HUDEP-2 (cell line): Measurements from ENCODE around the gene DNAAF6.
"Not testable (repeated sequence)": the region's sequence is repeated elsewhere in the genome, so short reads cannot be mapped to it uniquely, and the experiment has no call there.

Experiments
- DNase-seq, 76 experiments: peaks; one replicate each; lab custom pipeline; 2025; ENCODE audit not compliant: unreplicated experiment in 76 of 76; lab: John Stamatoyannopoulos, UW

The DNAAF6 gene

GRCh38 chrX:107205770-107206696, at the start of gene DNAAF6, which contains the start of gene NUP62CL:
Gene DNAAF6 (plus strand): TSS chrX:107206611. CDS start chrX:107212876, 6,265 bp downstream.
Gene NUP62CL (minus strand): TSS chrX:107206433. CDS start chrX:107175146, 31,287 bp downstream.
- peak in 75 of 76 experiments; percentile 4 to 87 (median 73) for DNase-seq

GRCh38 chrX:107157618-107158017, 48.8 kb upstream of the DNAAF6 start:
- DNase-seq = not testable (repeated sequence)

GRCh38 chrX:107167163-107167921, 39.1 kb upstream of the DNAAF6 start:
- no peak for DNase-seq

DNA sequence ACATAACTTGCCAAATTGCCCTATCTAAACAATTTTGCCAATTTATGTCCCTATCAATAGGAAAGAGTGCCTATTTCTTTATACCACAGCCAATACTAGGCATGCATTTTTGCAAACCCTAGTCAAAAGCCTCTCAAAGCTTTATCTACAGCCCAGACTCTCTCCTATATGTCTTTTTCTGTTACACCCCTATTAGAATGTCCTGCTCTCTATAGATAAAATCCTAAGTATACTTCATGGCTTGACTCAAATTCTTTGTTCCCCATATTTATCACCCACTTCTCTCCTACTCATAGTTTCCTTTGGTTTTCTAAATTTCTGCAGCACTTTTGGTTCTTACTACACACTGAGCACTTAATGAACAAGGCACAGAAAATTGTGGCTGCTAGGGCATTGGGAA, 38.2 kb upstream of the DNAAF6 start:
- DNase-seq = peak in 35 of 76 experiments; percentile 1 to 76 (median 32)

DNA sequence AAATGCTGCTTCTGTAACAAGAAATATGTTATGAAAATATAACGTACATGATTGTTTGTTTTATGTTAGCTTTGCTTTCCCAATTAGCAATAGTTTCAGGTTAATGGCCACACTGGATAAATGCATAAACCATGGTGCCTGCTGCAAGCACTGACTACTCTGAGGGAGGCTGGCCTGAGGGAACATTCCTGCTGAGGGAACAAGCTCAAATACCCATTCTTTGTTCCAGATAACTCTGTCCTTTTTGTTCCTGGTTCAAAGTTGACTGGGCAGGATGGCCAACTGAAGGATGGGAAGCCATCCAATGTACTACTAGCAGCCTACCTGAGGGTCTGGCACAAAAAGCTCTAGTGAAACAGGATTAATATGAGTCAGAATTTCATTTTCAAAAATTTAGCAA, 37.7 kb upstream of the DNAAF6 start:
- DNase-seq = no peak

DNA sequence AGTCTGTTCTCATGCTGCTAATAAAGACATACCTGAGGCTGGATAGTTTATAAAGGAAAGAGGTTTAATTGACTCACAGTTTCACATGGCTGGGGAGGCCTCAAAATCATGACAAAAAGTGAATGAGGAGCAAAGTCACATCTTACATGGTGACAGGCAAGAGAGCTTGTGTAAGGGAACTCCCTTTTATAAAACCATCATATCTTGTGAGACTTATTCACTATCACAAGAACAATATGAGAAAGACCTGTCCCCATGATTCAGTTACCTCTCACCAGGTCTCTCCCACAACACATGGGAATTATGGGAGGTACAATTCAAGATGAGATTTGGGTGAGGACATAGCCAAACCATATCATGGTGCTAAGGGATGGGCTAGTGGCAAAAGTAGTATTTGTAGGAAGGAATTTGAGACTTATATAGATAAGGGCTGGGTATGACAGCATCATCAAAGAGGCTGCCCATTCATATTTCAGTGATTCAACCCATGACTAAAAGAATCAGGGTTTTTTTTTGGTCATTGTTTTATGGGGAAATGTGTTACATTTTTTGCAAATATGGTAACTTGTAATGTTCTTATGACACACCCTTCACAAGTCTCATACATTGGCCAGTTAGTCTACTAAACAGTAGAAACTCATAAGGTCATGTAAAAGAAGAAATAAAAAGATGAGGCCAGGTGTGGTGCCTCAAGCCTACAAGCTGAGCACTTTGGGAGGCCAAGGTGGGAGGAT, 34.9 kb upstream of the DNAAF6 start:
- no peak for DNase-seq

- peak in 22 of 76 experiments; percentile 0 to 46 (median 8) for DNase-seq
These were observed 9.1 kb upstream of the DNAAF6 start for GRCh38 chrX:107197319-107197718.

GRCh38 chrX:107198074-107198473, 8.3 kb upstream of the DNAAF6 start:
- not testable (repeated sequence) for DNase-seq

DNA sequence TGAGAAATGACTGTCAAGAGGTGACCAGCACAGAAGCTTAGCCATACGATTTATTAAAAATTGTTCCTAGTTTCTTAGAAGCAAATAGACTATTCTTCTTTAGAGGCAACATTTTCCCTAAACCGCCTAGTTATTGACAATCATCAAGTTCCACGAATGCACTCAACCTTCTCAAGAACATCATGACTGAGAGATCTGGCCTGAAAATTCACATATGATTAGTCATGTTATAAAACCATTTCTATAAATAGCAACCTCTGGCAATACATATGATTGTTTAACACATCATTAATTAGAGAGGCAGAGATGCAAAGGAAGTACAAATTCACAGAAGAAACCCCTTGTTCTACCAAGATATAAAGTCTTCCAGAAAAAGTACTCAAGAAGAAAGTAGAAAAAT, 6.9 kb upstream of the DNAAF6 start:
- DNase-seq = no peak

GRCh38 chrX:107204068-107204605, 2.3 kb upstream of the DNAAF6 start:
- DNase-seq = peak in 4 of 76 experiments; percentile 0 to 12 (median 4)

DNA sequence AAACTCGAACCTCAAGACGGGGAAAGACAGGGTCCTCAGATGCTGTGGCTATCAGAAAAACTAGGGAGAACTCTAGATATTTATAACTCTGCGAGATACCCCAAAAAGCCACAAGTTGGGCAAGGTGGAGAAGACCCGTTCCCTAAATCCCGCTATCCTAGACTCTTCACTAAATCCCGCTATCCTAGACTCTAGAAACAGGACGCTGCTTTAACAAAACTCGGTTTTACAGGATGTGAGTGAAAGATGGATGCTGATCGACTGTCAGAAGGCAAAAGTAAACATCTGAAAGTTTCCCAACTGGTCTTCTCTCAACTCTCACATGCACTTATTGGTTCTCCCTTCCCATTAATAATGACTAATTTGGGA, 270 bp downstream of the DNAAF6 start:
- no peak for DNase-seq

- DNase-seq = peak in 2 of 76 experiments; percentile 3 to 17
These were observed 678 bp downstream of the DNAAF6 start for GRCh38 chrX:107207089-107207488.

DNA sequence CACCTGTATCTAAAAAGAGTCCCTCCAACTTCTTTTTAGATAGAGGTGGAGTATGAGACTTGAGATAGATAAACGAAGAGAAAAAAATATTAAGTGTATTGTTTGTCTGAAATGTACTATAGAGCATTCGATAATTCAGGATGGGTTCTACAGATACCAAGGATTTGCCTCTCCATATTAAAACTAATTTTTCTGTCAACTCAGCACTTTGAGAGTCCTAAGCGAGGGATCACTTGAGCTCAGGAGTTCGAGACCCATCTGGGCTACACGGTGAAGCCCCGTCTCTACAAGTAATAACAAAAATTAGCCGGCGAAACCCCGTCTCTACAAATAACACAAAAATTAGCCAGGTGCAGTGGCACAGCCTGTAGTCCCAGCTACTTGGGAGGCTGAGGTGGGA, 1.5 kb downstream of the DNAAF6 start:
- no peak for DNase-seq

- DNase-seq = no peak
These were observed 7.1 kb downstream of the DNAAF6 start for GRCh38 chrX:107213477-107213876.

GRCh38 chrX:107226757-107227156, 20.3 kb downstream of the DNAAF6 start:
- DNase-seq = no peak

DNA sequence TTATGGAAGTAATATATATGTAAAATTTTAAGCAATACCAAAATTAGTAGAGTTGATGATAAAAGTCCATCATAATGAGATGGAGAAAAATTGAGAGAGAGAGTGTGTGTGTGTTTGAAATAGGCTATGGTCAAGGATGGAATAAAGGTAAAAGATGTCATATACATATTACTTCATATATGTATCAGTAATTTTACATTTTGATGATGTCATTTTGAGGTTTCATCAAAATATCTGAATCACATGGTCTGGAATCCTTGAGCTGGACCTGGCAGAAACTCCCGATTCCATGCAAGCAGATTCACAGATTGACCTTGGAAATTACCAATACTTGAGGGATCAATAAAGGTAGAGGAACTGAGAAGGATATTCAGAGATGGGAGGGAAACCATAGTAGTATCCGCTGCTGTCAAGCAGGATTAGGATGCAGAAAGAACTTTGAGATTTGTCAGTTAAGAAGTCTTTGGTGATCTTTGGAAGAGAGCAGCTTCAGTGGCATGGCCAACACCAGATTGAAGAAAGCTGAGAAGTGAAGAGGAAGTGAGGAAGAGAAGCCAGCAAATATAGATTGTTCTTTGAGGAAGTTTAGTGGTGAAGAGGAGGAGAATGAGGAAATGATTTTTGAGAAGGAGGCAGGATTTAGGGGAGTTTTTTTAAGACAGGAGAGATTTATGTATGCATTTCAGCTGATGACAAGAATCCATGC, 21.5 kb downstream of the DNAAF6 start:
- no peak for DNase-seq

DNA sequence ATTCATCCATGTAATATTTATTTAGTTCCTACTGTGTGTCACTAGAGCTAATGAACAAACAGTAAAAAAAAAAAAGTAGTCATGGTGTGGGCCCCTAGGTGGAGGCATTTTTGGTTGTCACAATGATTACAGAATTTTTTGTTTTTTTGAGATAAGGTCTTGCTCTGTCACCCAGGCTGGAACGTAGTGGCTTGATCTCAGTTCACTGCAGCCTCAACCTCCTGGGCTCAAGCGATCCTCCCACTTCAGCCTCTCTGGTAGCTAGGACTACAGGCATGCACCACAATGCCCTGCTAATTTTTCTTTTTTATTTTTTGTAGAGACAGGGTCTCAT, 22.0 kb downstream of the DNAAF6 start:
- DNase-seq = peak in 9 of 76 experiments; percentile 0 to 11 (median 1)

- peak in 20 of 76 experiments; percentile 0 to 40 (median 4) for DNase-seq
These were observed 66.1 kb downstream of the DNAAF6 start for GRCh38 chrX:107272431-107272921.

- DNase-seq = no peak
These were observed 67.4 kb downstream of the DNAAF6 start for GRCh38 chrX:107273795-107274194.

GRCh38 chrX:107288676-107289075, 82.3 kb downstream of the DNAAF6 start:
- no peak for DNase-seq
